Astrocyte (in vitro differentiated cells and primary cell): Measurements from ENCODE around the gene FNDC3B.

Experiments used
- CTCF ChIP-seq: IDR thresholded peaks from 2 replicates; pipeline ENCODE4 v1.5.1; 2011; ENCODE audit warnings: low read depth, mild to moderate bottlenecking, inconsistent platforms, low read length, moderate library complexity; ENCODE audit not compliant: insufficient read depth
- EZH2 ChIP-seq: IDR thresholded peaks from 2 replicates; pipeline ENCODE4 v1.6.1; 2012; ENCODE audit warnings: mild to moderate bottlenecking, low read length, inconsistent platforms; ENCODE audit not compliant: insufficient read depth

GRCh38 chr3:172236771-172237742, 197.7 kb downstream of the FNDC3B start:
- TF ChIP-seq CTCF (no peak), EZH2 (no peak)
